Measurements from ENCODE around the gene CLEC18B. TPM values are rescaled to one million over a fixed set of nuclear protein-coding genes. Genes with fewer than 3 reads are reported as not detected.
"Not testable (repeated sequence)": the region's sequence is repeated elsewhere in the genome, so short reads cannot be mapped to it uniquely, and the experiment has no call there.

The CLEC18B gene
- total RNA-seq, 1 experiment from 2014 or later: 0.20 TPM

GRCh38 chr16:74407362-74407705, 13.9 kb downstream of the CLEC18B start:
- DNase-seq (ENCODE audit: low spot score): not testable (repeated sequence)

- DNase-seq (ENCODE audit: low spot score): not testable (repeated sequence)
Measured at GRCh38 chr16:74406600-74407361, 14.5 kb downstream of the CLEC18B start.

GRCh38 chr16:74404148-74404933, 16.9 kb downstream of the CLEC18B start:
- not testable (repeated sequence) for DNase-seq (ENCODE audit: low spot score)

- DNase-seq (ENCODE audit: low spot score): not testable (repeated sequence)
Measured at GRCh38 chr16:74400238-74400637, 21.0 kb downstream of the CLEC18B start.

- DNase-seq (ENCODE audit: low spot score): not testable (repeated sequence)
Measured at GRCh38 chr16:74398212-74398895, 22.9 kb downstream of the CLEC18B start.

GRCh38 chr16:74396521-74397017, 24.7 kb downstream of the CLEC18B start:
- DNase-seq (ENCODE audit: low spot score): not testable (repeated sequence)

GRCh38 chr16:74394604-74395003, 26.7 kb downstream of the CLEC18B start:
- DNase-seq (ENCODE audit: low spot score): not testable (repeated sequence)

GRCh38 chr16:74394131-74394530, 27.1 kb downstream of the CLEC18B start:
- DNase-seq (ENCODE audit: low spot score): not testable (repeated sequence)

- not testable (repeated sequence) for DNase-seq (ENCODE audit: low spot score)
Measured at GRCh38 chr16:74391454-74392050, 29.7 kb downstream of the CLEC18B start.

GRCh38 chr16:74382339-74383034, 38.8 kb downstream of the CLEC18B start:
- not testable (repeated sequence) for DNase-seq (ENCODE audit: low spot score)

- not testable (repeated sequence) for DNase-seq (ENCODE audit: low spot score)
Measured at GRCh38 chr16:74373847-74374184, 47.5 kb downstream of the CLEC18B start.

- DNase-seq (ENCODE audit: low spot score): no peak
Measured at GRCh38 chr16:74372953-74373846, 48.1 kb downstream of the CLEC18B start.

GRCh38 chr16:74372369-74372768, 48.9 kb downstream of the CLEC18B start:
- no peak for DNase-seq (ENCODE audit: low spot score)

GRCh38 chr16:74370338-74371135, 50.7 kb downstream of the CLEC18B start:
- not testable (repeated sequence) for DNase-seq (ENCODE audit: low spot score)

GRCh38 chr16:74368002-74368911, 53.0 kb downstream of the CLEC18B start:
- peak; percentile 91 for DNase-seq (ENCODE audit: low spot score)

GRCh38 chr16:74367469-74368001, 53.7 kb downstream of the CLEC18B start:
- DNase-seq (ENCODE audit: low spot score): peak; percentile 47
